IPS-20b (cell line): ENCODE data around the gene HTATIP2.

Experiments used
- H3K27ac ChIP-seq: one replicate; pipeline ENCODE4 v1.5.1; 2013; ENCODE audit warnings: low read length
- H3K27me3 ChIP-seq: 2 replicates; pipeline ENCODE4 v1.6.1; 2013; ENCODE audit warnings: mild to moderate bottlenecking, low read length, inconsistent platforms; ENCODE audit not compliant: insufficient read depth
- H3K36me3 ChIP-seq: 2 replicates; pipeline ENCODE4 v1.6.1; 2013; ENCODE audit warnings: low read depth, mild to moderate bottlenecking, inconsistent platforms, low read length, moderate library complexity; ENCODE audit not compliant: insufficient read depth
- H3K4me1 ChIP-seq: 2 replicates; pipeline ENCODE4 v1.6.1; 2013; ENCODE audit warnings: mild to moderate bottlenecking, control low read depth, inconsistent platforms, low read length, moderate library complexity; ENCODE audit not compliant: insufficient read depth
- H3K4me3 ChIP-seq: 2 replicates; pipeline ENCODE4 v1.5.1; 2013; ENCODE audit warnings: mild to moderate bottlenecking, low read length, inconsistent platforms
- H3K9ac ChIP-seq: 2 replicates; pipeline ENCODE4 v1.6.1; 2013; ENCODE audit warnings: low read depth, mild to moderate bottlenecking, inconsistent platforms, low read length, moderate library complexity
- H3K9me3 ChIP-seq: 2 replicates; pipeline ENCODE4 v1.6.1; 2013; ENCODE audit warnings: mild to moderate bottlenecking, low read depth, low read length, inconsistent platforms; ENCODE audit not compliant: insufficient read depth

Gene HTATIP2

GRCh38 chr11:20406484-20406883 lies 43.0 kb downstream of the HTATIP2 start:
- H3K36me3 ChIP-seq: peaks cover 69% of the 10 kb centered on the region
- H3K27me3 ChIP-seq: no peaks in the 10 kb centered on the region
- H3K27ac ChIP-seq: no peak overlapping the region

GRCh38 chr11:20407344-20407743 lies 43.8 kb downstream of the HTATIP2 start:
- H3K9me3 ChIP-seq: no peaks in the 10 kb centered on the region
- H3K4me1 ChIP-seq: no peaks in the 10 kb centered on the region
- H3K4me3 ChIP-seq: no peak overlapping the region
- no peaks in the 10 kb centered on the region for H3K27me3 ChIP-seq
- no peak overlapping the region for H3K27ac ChIP-seq
- H3K9ac ChIP-seq: no peak overlapping the region
- H3K36me3 ChIP-seq: peaks cover 70% of the 10 kb centered on the region

More at GRCh38 chr11:20406484-20406883, 43.0 kb downstream of the HTATIP2 start:
- Histone ChIP-seq H3K4me1 (no peaks in the 10 kb centered on the region), H3K9me3 (no peaks in the 10 kb centered on the region), H3K4me3 (no peak overlapping the region), H3K9ac (no peak overlapping the region)

- H3K27me3 ChIP-seq: no peaks in the 10 kb centered on the region
- H3K9ac ChIP-seq: no peak overlapping the region
- no peak overlapping the region for H3K27ac ChIP-seq
- H3K4me1 ChIP-seq: no peaks in the 10 kb centered on the region
- peaks cover 50% of the 10 kb centered on the region for H3K36me3 ChIP-seq
- H3K4me3 ChIP-seq: no peak overlapping the region
- no peaks in the 10 kb centered on the region for H3K9me3 ChIP-seq
Measured at GRCh38 chr11:20415432-20415831, 51.9 kb downstream of the HTATIP2 start.

DNA sequence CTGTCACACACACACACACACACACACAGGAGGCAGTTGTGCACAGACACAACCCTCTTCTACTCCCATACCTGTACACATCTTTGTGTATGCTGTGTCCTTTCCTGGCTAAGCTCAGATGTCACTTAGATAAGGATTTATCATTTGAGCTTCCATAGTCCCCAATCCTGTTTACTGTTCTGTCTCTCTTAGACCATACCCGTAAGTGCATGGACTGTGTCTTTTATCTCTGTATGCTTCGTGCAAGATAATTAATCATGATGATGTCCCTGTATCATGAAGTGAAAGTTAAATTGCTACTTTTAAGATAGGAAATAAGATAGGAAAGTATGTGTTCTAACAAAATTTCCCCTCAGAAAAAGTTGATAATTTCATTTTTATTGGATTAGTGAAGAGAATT lies 54.3 kb downstream of the HTATIP2 start:
- Histone ChIP-seq H3K4me3 (no peak overlapping the region), H3K9me3 (no peaks in the 10 kb centered on the region), H3K9ac (no peak overlapping the region), H3K27ac (no peak overlapping the region), H3K27me3 (no peaks in the 10 kb centered on the region), H3K36me3 (peaks cover 38% of the 10 kb centered on the region), H3K4me1 (no peaks in the 10 kb centered on the region)

DNA sequence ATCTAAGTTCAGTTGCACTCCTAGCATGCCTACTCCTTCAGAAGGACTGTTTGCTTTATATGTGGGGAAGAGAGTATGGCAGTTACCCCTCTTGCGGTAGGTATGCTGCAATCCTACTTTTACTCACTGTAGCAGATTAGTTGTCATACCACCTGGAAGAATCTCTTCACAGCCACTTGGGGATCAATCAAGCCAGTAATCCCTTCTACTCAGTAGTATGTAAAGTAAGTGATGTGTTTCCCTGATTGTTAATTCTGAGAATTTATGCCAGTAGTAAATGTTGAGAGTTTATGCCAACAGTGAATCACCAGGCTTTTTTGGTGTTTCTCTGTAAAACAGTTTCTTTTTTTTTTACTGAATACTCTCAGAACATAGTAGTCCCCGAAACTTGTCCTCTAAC lies 58.4 kb downstream of the HTATIP2 start:
- H3K4me3 ChIP-seq: no peak overlapping the region
- H3K9ac ChIP-seq: no peak overlapping the region
- no peaks in the 10 kb centered on the region for H3K27me3 ChIP-seq
- H3K4me1 ChIP-seq: no peaks in the 10 kb centered on the region
- H3K27ac ChIP-seq: no peak overlapping the region
- H3K36me3 ChIP-seq: peaks cover 26% of the 10 kb centered on the region; the same call in 1 of the 2 replicates
- no peaks in the 10 kb centered on the region for H3K9me3 ChIP-seq

DNA sequence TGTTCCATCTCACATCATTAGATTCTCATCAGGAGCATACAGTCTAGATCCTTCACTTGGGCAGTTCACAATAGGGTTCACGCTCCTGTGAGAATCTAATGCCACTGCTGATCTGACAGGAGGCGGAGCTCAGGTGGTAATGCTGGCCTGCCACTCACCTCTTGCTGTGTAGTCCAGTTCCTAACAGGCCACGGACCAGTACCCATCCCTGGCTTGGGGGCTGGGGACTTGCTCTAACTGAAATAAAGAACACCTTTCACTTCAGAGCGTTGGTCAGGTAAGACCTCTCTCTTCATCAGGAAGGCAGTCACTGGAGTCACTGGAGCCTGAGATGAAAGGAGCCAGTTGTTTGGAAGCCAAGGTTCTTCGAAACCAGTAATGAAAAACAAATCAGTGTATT lies 65.7 kb downstream of the HTATIP2 start:
- H3K36me3 ChIP-seq: peaks cover 29% of the 10 kb centered on the region; the same call in 1 of the 2 replicates
- H3K27ac ChIP-seq: no peak overlapping the region
- no peaks in the 10 kb centered on the region for H3K27me3 ChIP-seq
- no peak overlapping the region for H3K4me3 ChIP-seq
- no peak overlapping the region for H3K9ac ChIP-seq
- H3K4me1 ChIP-seq: no peaks in the 10 kb centered on the region
- no peaks in the 10 kb centered on the region for H3K9me3 ChIP-seq
